Measurements from ENCODE around the gene INPP5J. TPM values are rescaled to one million over a fixed set of nuclear protein-coding genes. Genes with fewer than 3 reads are reported as not detected.

INPP5J gene
- total RNA-seq, 4 donors from 2014 or later: 1.4 to 4.2 (median 2.9) TPM

DNA sequence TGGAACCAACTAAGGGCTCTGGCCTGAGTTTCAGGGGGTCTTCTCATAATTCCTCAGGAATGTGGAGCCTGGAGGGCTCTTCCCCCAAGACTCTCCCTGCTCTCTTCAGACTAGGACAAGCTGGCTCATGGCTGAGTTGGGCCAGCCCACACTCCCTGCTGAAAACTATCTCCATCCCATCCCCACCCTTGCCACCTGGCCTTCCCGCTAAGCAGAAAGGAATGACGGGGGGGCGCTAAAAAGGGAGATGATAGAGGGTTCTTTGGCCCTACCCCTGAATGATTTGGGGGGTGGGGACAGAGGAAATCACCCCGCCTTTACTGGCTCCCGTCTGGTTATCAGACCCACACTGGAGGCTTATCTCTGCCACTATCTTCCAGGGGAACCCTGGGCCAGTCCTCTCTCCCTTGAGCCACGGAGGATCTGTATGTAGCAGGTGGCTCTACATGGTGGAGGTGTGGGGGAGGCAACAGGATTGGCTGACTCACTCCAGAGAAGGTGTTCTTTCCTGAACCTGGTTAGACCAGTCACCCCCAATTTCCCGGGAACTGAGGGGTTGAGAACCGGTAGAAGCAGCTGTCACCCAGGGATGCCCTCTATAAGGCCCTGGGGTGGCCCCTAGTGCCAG lies 35.9 kb upstream of the INPP5J start:
- no peak overlapping the region for H3K4me3 ChIP-seq (ENCODE audit: low read depth, poor library complexity, severe bottlenecking)
- TF ChIP-seq, protein P1, sequence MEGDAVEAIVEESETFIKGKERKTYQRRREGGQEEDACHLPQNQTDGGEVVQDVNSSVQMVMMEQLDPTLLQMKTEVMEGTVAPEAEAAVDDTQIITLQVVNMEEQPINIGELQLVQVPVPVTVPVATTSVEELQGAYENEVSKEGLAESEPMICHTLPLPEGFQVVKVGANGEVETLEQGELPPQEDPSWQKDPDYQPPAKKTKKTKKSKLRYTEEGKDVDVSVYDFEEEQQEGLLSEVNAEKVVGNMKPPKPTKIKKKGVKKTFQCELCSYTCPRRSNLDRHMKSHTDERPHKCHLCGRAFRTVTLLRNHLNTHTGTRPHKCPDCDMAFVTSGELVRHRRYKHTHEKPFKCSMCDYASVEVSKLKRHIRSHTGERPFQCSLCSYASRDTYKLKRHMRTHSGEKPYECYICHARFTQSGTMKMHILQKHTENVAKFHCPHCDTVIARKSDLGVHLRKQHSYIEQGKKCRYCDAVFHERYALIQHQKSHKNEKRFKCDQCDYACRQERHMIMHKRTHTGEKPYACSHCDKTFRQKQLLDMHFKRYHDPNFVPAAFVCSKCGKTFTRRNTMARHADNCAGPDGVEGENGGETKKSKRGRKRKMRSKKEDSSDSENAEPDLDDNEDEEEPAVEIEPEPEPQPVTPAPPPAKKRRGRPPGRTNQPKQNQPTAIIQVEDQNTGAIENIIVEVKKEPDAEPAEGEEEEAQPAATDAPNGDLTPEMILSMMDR (IDR thresholded peaks at IDR 0.05): no peak
- no peak for TF ChIP-seq POLR2A (IDR thresholded peaks at IDR 0.05)
- intact Hi-C loops (cut with DNase I; ENCODE audit: low total_unique reads): loop anchor here (5.0 kb wide), 1 partner anchor 140 kb away; no protein-coding TSS in a partner anchor
- no peak for DNase-seq (ENCODE audit: low spot score in 2 of 2)
- WGBS, 2 donors: 62% methylated on average over 8 of the region's 8 CpGs

- intact Hi-C loops (cut with DNase I; ENCODE audit: low total_unique reads): loop anchor here (5.0 kb wide), 1 partner anchor 140 kb away; no protein-coding TSS in a partner anchor
- WGBS, 2 donors: 87 to 88% methylated on average over 21 of the region's 21 CpGs
- no peak for DNase-seq (ENCODE audit: low spot score in 2 of 2)
- H3K4me3 ChIP-seq (ENCODE audit: low read depth, poor library complexity, severe bottlenecking): no peak overlapping the region
- TF ChIP-seq POLR2A (IDR thresholded peaks at IDR 0.05): no peak
- TF ChIP-seq, protein P1 (IDR thresholded peaks at IDR 0.05): no peak
Observed at GRCh38 chr22:31087744-31088215, 35.0 kb upstream of the INPP5J start.

DNA sequence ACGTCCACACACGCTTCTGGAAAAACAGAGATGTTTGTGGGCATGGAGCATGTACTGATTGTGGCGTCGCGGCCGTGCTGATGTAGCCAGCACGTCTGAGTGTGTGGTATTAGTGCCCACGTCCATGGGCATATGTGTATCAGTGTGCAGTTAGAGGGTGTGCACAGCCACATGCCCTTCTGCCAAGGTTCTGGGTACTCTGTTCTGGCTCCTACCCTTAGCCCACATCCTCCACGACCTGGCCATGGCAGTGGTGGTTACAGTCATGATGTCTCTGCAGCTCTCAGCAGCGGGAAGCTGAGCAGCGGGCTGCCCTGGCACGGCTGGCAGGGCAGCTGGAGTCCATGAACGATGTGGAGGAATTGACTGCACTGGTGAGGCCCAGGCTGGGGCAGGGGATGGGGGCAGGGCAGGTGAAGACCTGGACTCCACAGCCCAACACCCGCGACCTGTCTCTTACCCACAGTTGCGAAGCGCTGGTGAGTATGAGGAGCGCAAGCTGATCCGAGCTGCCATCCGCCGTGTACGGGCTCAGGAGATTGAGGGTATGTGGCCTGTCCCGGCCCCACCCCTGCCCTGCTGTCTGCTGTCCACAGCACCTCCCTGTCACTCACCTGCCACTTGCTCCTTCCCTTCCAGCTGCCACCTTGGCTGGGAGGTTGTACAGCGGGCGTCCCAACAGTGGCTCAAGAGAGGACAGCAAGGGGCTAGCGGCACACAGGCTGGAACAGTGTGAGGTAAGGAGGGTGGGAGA lies 34.4 kb upstream of the INPP5J start:
- intact Hi-C loops (cut with DNase I; ENCODE audit: low total_unique reads): loop anchor here (5.0 kb wide), 1 partner anchor 141 kb away; no protein-coding TSS in a partner anchor
- no peak overlapping the region for H3K4me3 ChIP-seq (ENCODE audit: low read depth, poor library complexity, severe bottlenecking)
- TF ChIP-seq, protein P1 (IDR thresholded peaks at IDR 0.05): no peak
- no peak for TF ChIP-seq POLR2A (IDR thresholded peaks at IDR 0.05)
- 90 to 92% methylated on average over 25 to 26 of the region's 26 CpGs for WGBS, 2 donors
- DNase-seq (ENCODE audit: low spot score in 2 of 2): no peak

GRCh38 chr22:31089160-31090100 lies 33.3 kb upstream of the INPP5J start:
- H3K4me3 ChIP-seq (ENCODE audit: low read depth, poor library complexity, severe bottlenecking): no peak overlapping the region
- no peak for TF ChIP-seq POLR2A (IDR thresholded peaks at IDR 0.05)
- TF ChIP-seq, protein P1 (IDR thresholded peaks at IDR 0.05): no peak
- intact Hi-C loops (cut with DNase I; ENCODE audit: low total_unique reads): loop anchor here (5.0 kb wide), 1 partner anchor 142 kb away; no protein-coding TSS in a partner anchor
- WGBS, 2 donors: 70 to 73% methylated on average over 7 to 8 of the region's 9 CpGs
- no peak for DNase-seq (ENCODE audit: low spot score in 2 of 2)
